Measurements from ENCODE around the gene MTCH2.

DNA sequence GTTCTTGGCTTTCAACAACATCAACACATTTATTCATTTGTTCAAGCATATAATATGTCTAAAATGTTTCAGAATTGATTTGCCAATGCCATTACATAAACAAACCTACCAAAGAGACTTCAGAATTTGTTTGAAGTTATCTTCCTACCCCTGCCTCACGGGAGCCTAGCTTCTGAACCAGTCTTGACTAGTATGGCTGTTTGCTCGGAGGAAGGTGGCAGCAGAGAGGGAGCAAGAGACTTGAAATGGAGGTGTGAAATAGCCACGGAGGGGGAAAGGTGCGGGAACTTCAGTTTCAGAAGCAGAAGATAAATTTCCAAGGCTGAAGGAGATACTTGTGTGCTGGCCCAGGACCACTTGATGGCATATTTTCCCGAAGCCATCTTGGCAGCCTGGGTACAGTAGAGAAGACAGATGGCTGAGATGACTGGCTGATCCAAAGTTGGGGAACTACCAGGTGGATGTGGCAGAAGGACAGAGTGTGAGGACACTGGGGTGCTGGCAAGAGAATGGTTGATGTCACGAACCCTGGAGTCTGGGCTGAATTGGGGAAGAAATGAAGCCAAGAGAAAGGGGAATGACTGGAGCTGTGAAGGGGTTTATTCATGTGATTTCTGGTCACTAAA is 14.0 kb upstream of the MTCH2 start:
- TF ChIP-seq, protein P1, sequence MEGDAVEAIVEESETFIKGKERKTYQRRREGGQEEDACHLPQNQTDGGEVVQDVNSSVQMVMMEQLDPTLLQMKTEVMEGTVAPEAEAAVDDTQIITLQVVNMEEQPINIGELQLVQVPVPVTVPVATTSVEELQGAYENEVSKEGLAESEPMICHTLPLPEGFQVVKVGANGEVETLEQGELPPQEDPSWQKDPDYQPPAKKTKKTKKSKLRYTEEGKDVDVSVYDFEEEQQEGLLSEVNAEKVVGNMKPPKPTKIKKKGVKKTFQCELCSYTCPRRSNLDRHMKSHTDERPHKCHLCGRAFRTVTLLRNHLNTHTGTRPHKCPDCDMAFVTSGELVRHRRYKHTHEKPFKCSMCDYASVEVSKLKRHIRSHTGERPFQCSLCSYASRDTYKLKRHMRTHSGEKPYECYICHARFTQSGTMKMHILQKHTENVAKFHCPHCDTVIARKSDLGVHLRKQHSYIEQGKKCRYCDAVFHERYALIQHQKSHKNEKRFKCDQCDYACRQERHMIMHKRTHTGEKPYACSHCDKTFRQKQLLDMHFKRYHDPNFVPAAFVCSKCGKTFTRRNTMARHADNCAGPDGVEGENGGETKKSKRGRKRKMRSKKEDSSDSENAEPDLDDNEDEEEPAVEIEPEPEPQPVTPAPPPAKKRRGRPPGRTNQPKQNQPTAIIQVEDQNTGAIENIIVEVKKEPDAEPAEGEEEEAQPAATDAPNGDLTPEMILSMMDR (conservative IDR thresholded peaks at IDR 0.05 in 1 of 2, IDR thresholded peaks at IDR 0.05 in 1 of 2; ENCODE audit: extremely low read depth in 1 of 2, insufficient read depth in 1 of 2, low read depth in 1 of 2, low read length in 2 of 2), result no peak
- no peak for TF ChIP-seq EZH2 (IDR thresholded peaks at IDR 0.05; ENCODE audit: borderline replicate concordance, low read length)
